Caco-2 (cell line): Measurements from ENCODE around the gene SLC26A9. TPM values are rescaled to one million over a fixed set of nuclear protein-coding genes. Genes with fewer than 3 reads are reported as not detected.

Source experiments
- BruUV-seq: library from RNA; stranded (reverse); fragments of 400-500 nt; replicated peaks from 2 replicates; lab custom pipeline; 2021; lab: Mats Ljungman, UMichigan
- CTCF ChIA-PET: fragments of 300-600 bp; sonication (Branson Sonifier 250); formaldehyde crosslinking; loops from one replicate; lab custom pipeline; 2022; ENCODE audit warnings: antibody characterized with exemption; lab: Charles Lee
- POLR2A ChIA-PET: fragments of 300-600 bp; sonication (Branson Sonifier 250); formaldehyde crosslinking; loops from one replicate; lab custom pipeline; 2022; ENCODE audit warnings: antibody characterized with exemption; lab: Charles Lee
- DNase-seq, 2 experiments: peaks; one replicate each; pipeline versions ENCODE4 v3.0.0 to v3.0.0-alpha.2; 2020 to 2022
- H3K27me3 ChIP-seq: replicated peaks from 2 replicates; pipeline ENCODE4 v1.6.0; 2011; ENCODE audit warnings: low read length; ENCODE audit not compliant: control insufficient read depth, insufficient read depth
- H3K36me3 ChIP-seq: 2 replicates; pipeline ENCODE4 v1.5.1; 2011; ENCODE audit warnings: low read length; ENCODE audit not compliant: control insufficient read depth, insufficient read depth
- H3K4me1 ChIP-seq: fragments of 250-450 bp; sonication (Bioruptor Pico); 2 replicates; pipeline ENCODE4 v1.5.1; 2020; ENCODE audit warnings: mild to moderate bottlenecking
- H3K4me3 ChIP-seq: 2 replicates; pipeline ENCODE4 v1.5.1; 2011; ENCODE audit warnings: low read depth, mild to moderate bottlenecking, control low read depth, low read length
- H3K9me3 ChIP-seq: fragments of 250-450 bp; sonication (Bioruptor Pico); 2 replicates; pipeline ENCODE4 v1.5.1; 2020; ENCODE audit warnings: mild to moderate bottlenecking, moderate library complexity
- H3K27ac Mint-ChIP-seq: one replicate; pipeline ENCODE4 v1.8.0; 2022; ENCODE audit warnings: mixed read lengths; ENCODE audit not compliant: unreplicated experiment
- H3K27me3 Mint-ChIP-seq: one replicate; pipeline ENCODE4 v1.8.0; 2022; ENCODE audit warnings: mixed read lengths; ENCODE audit not compliant: insufficient read depth, unreplicated experiment
- H3K36me3 Mint-ChIP-seq: one replicate; pipeline ENCODE4 v1.8.0; 2022; ENCODE audit warnings: mild to moderate bottlenecking, mixed read lengths; ENCODE audit not compliant: insufficient read depth, unreplicated experiment
- H3K4me1 Mint-ChIP-seq: one replicate; pipeline ENCODE4 v1.8.0; 2022; ENCODE audit warnings: low read depth, mixed read lengths; ENCODE audit not compliant: unreplicated experiment
- H3K4me3 Mint-ChIP-seq: one replicate; pipeline ENCODE4 v1.8.0; 2022; ENCODE audit warnings: mild to moderate bottlenecking, moderate library complexity, mixed read lengths; ENCODE audit not compliant: unreplicated experiment
- H3K9me3 Mint-ChIP-seq: one replicate; pipeline ENCODE4 v1.8.0; 2022; ENCODE audit warnings: mixed read lengths; ENCODE audit not compliant: unreplicated experiment
- intact Hi-C: fragments of 100-400 bp; cut with micrococcal nuclease; formaldehyde crosslinking; loops from one replicate; pipeline ENCODE4 v1.10.0; 2022; ENCODE audit not compliant: unreplicated experiment
- total RNA-seq: library from RNA; stranded (reverse); gene quantifications from 2 replicates; pipeline ENCODE4 v1.2.3, GENCODE V29; 2022
- TF ChIP-seq, protein P1 (sequence below), 2 experiments: fragments of 200-600 bp in 1 of 2; IDR thresholded peaks; 1 replicate in 1 of 2; 2 replicates in 1 of 2; pipeline versions ENCODE4 v1.5.1 to v1.8.0; 2011 to 2022; ENCODE audit warnings: antibody characterized with exemption in 1 of 2, control low read depth in 1 of 2, inconsistent platforms in 1 of 2, low read depth in 1 of 2, low read length in 1 of 2, mild to moderate bottlenecking in 1 of 2, moderate library complexity in 1 of 2; ENCODE audit not compliant: insufficient read depth in 1 of 2, severe bottlenecking in 1 of 2, unreplicated experiment in 1 of 2

Gene SLC26A9
- total RNA-seq, 1 experiment from 2014 or later = not detected

DNA sequence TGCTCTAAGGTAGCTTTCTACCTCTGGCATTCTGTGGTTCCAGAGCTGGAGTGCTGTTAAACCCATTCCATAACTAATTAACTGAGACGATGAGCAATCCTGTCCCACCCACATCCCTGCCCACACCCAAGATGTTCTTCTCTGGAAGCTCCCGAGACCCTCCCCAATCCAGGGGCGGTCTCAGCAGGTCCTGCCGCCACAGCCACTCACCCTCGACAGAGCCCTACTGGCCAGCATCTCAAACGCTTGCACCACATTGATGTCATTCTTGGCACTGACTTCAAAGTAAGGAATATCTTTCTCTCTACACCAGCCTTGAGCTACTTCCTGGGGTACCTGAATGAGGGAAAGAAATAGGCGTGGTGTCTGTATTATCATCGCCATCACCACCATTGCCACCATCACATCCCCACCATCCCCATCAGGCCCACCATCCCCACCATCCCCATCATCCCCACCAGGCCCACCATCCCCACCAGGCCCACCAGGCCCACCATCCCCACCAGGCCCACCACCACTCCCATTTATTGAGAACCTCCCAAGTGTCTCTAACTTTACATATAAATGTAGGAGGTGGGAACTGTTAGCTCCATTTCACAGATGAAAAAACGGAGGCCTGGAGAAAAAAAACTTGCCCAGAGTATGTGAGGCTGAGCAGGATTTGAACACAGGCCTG, 42.2 kb upstream of the SLC26A9 start:
- Mint-ChIP-seq H3K27me3 (peaks cover 19% of the 10 kb centered on the region), H3K4me3 (no peak overlapping the region), H3K36me3 (no peaks in the 10 kb centered on the region), H3K9me3 (no peaks in the 10 kb centered on the region), H3K4me1 (no peaks in the 10 kb centered on the region), H3K27ac (no peak overlapping the region)
- no TSS peak for BruUV-seq
- TF ChIP-seq, protein P1, sequence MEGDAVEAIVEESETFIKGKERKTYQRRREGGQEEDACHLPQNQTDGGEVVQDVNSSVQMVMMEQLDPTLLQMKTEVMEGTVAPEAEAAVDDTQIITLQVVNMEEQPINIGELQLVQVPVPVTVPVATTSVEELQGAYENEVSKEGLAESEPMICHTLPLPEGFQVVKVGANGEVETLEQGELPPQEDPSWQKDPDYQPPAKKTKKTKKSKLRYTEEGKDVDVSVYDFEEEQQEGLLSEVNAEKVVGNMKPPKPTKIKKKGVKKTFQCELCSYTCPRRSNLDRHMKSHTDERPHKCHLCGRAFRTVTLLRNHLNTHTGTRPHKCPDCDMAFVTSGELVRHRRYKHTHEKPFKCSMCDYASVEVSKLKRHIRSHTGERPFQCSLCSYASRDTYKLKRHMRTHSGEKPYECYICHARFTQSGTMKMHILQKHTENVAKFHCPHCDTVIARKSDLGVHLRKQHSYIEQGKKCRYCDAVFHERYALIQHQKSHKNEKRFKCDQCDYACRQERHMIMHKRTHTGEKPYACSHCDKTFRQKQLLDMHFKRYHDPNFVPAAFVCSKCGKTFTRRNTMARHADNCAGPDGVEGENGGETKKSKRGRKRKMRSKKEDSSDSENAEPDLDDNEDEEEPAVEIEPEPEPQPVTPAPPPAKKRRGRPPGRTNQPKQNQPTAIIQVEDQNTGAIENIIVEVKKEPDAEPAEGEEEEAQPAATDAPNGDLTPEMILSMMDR (IDR thresholded peaks at IDR 0.05; ENCODE audit: insufficient read depth in 1 of 2, low read depth in 1 of 2, low read length in 1 of 2, severe bottlenecking in 1 of 2, unreplicated experiment in 1 of 2) = no peak
- H3K27me3 ChIP-seq = no peaks in the 10 kb centered on the region; the same call in 1 of the 2 replicates
- ChIA-PET CTCF (interaction anchor here (0.6 to 2.2 kb wide), 5 partner anchors 8 to 121 kb away, joined by 3 to 56 read pairs (median 7); no protein-coding TSS in a partner anchor), POLR2A (interaction anchor here (0.6 kb wide), 1 partner anchor 48 kb away, joined by 3 read pairs; no protein-coding TSS in a partner anchor)
- H3K9me3 ChIP-seq = no peaks in the 10 kb centered on the region
- H3K4me3 ChIP-seq = no peak overlapping the region
- DNase-seq = no peak
- no peaks in the 10 kb centered on the region for H3K36me3 ChIP-seq
- intact Hi-C loops = no loop called here
- 0 out of 2 replicates have a peak, but pooled peaks cover 4% of the 10 kb centered on the region for H3K4me1 ChIP-seq

GRCh38 chr1:205983925-205984725, 40.9 kb upstream of the SLC26A9 start:
- intact Hi-C loops = loop anchor here (1.0 kb wide), 1 partner anchor 122 kb away; no protein-coding TSS in a partner anchor
- ChIA-PET CTCF (interaction anchor here (0.7 to 2.2 kb wide), 5 partner anchors 47 to 173 kb away, joined by 3 to 56 read pairs (median 5); no protein-coding TSS in a partner anchor), POLR2A (no interaction called here)
- Mint-ChIP-seq H3K27ac (no peak overlapping the region), H3K9me3 (no peaks in the 10 kb centered on the region), H3K27me3 (peaks cover 7% of the 10 kb centered on the region), H3K4me3 (no peak overlapping the region), H3K36me3 (no peaks in the 10 kb centered on the region), H3K4me1 (no peaks in the 10 kb centered on the region)
- no peak overlapping the region for H3K4me3 ChIP-seq
- peak; percentile 53 to 62 for DNase-seq
- no peaks in the 10 kb centered on the region for H3K9me3 ChIP-seq
- no peaks in the 10 kb centered on the region for H3K27me3 ChIP-seq
- BruUV-seq = no TSS peak
- H3K36me3 ChIP-seq = no peaks in the 10 kb centered on the region
- H3K4me1 ChIP-seq = 0 out of 2 replicates have a peak, but pooled peaks cover 4% of the 10 kb centered on the region
- TF ChIP-seq, protein P1 (IDR thresholded peaks at IDR 0.05; ENCODE audit: insufficient read depth in 1 of 2, low read depth in 1 of 2, low read length in 1 of 2, severe bottlenecking in 1 of 2, unreplicated experiment in 1 of 2) = peak; percentile 57 to 83

GRCh38 chr1:205981257-205981656, 38.0 kb upstream of the SLC26A9 start:
- ChIA-PET POLR2A (no interaction called here), CTCF (no interaction called here)
- TF ChIP-seq, protein P1 (IDR thresholded peaks at IDR 0.05; ENCODE audit: insufficient read depth in 1 of 2, low read depth in 1 of 2, low read length in 1 of 2, severe bottlenecking in 1 of 2, unreplicated experiment in 1 of 2) = no peak
- no TSS peak for BruUV-seq
- Histone ChIP-seq H3K27me3 (no peaks in the 10 kb centered on the region), H3K4me3 (no peak overlapping the region), H3K9me3 (no peaks in the 10 kb centered on the region), H3K4me1 (0 out of 2 replicates have a peak, but pooled peaks cover 8% of the 10 kb centered on the region), H3K36me3 (no peaks in the 10 kb centered on the region)
- Mint-ChIP-seq H3K27ac (no peak overlapping the region), H3K36me3 (no peaks in the 10 kb centered on the region), H3K9me3 (no peaks in the 10 kb centered on the region), H3K4me1 (no peaks in the 10 kb centered on the region), H3K27me3 (peaks cover 5% of the 10 kb centered on the region), H3K4me3 (no peak overlapping the region)
- DNase-seq = no peak
- intact Hi-C loops = no loop called here
